HTERT RPE-1 (cell line): ENCODE measurements around the gene MT1E.
"Not testable (repeated sequence)": the region's sequence is repeated elsewhere in the genome, so short reads cannot be mapped to it uniquely, and the experiment has no call there.

Experiments used
- in situ Hi-C: fragments of 300-500 bp; cut with MboI; formaldehyde crosslinking; loops from 4 replicates; pipeline ENCODE4 v1.14.3; 2020; ENCODE audit warnings: low sequenced_read_pairs

Gene MT1E

DNA sequence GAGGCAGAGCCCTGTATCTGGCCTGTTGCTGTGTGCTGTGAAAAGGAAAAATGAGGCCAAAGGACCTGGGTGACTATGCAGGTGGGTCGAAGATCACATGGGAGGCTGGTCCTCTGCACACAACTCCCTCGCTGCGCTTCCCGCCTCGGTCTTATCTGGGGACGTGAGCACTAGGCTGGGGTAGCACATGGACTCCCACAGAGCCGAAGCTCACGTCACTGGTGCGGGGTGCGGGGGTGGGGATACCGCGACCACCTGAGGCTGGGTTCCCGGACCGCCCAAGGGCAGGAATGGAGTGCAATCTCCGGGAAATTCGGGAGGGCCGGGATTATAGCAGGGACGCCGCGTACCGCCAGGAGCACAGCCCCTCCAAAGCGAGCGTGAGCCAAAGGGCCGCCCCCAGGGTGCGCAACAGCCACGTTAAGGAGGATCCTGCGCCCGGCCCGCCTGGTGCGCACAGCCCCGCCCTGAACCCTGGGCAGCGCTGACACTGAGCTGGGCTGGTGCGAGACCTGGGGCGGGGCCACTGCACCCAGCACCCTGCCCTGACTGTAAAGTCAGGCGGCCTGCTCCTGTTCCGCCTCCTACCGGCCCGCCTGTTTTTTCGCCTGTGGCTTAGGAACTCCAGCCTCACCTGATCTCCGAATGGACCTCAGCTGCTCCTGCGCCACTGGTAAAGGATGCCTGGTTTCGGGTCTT is 17.6 kb downstream of the MT1E start:
- in situ Hi-C loops = no loop called here

DNA sequence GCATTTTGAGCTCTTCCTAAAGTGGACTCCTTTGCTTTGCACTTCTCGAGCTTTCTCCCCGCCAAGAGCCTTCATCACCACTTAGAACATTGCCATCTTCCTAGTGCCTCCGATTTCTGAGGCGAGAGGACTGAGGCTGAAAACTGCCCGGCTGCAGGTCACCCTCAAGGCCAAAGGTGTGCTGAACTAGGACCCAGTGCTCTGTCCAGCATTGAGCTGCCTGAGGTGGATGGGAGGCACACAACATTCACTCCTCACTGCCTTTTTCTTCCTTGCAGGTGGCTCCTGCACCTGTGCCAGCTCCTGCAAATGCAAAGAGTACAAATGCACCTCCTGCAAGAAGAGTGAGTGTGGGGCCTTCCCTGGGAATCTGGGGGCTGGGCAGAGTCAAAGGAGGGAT is 18.3 kb downstream of the MT1E start:
- in situ Hi-C loops = no loop called here

DNA sequence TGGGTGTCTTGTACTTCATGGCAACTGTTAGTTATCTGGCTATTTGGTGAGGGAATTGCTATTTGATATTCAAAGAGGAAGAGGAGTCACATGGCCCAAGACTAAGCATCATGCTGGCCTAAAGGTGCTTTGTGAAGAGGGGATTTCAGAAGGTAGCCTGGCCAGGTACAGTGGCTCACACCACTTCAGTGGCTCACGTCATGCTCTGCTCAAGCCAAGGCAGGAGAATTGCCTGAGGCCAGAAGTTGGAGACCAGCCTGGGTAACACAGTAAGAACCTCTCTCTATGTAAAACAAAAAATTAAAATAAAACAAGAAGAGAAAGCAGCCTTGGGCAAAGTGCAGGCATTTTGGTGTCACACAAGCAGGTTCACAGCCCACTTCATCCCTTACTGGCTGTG is 19.7 kb downstream of the MT1E start:
- in situ Hi-C loops = no loop called here

DNA sequence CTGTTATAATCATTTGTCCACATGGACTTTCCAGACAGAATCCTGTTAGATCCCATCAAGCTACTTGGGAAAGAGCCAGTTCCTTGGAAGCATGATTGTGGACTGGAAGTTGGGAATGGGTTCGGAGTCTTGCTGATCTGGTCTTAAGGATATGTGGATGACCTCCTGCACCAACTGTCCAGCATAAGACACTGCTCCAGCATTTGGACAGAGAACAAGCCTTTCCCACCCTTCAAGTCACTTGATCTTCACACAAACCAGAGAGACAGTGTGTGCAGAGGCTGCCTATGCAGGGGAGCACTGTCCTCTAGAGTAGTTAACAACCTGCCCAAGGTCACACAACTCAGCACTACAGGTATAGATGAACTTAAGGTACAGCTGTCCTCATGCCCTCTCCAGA is 20.3 kb downstream of the MT1E start:
- in situ Hi-C loops = no loop called here

DNA sequence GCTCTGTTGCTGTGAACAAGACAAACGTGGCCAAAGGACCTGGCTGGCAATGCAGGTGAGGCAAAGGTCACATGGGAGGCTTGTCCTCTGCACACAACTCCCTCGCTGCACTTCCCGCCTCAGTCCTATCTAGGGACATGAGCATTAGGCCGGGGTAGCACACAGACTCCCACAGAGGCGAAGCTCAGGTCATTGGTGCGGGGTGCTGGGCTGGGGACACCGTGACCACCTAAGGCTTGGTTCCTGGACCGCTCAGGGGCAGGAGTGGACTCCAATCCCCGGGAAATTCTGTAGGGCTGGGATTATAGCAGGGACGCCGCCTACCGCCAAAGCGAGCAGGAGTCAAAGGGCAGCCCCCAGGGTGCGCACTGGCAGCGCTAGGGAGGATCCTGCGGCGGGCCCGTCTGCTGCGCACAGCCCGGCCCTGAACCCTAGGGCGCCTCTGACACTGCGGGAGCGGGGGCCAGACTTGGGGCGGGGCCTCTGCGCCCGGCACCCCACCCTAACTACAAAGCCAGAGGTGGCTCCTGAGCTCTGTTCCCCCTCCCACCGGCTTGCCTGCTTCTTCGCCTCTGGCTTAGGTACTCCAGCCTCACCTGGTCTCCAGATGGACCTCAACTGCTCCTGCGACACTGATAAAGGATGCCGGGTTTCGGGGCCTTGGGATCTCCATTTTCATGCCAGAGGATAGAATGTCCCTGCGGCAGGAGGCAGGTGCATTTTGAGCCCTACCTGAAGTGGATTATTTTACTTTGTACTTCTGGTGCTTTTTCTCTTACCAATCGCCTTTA is 22.3 kb downstream of the MT1E start:
- in situ Hi-C loops = no loop called here

DNA sequence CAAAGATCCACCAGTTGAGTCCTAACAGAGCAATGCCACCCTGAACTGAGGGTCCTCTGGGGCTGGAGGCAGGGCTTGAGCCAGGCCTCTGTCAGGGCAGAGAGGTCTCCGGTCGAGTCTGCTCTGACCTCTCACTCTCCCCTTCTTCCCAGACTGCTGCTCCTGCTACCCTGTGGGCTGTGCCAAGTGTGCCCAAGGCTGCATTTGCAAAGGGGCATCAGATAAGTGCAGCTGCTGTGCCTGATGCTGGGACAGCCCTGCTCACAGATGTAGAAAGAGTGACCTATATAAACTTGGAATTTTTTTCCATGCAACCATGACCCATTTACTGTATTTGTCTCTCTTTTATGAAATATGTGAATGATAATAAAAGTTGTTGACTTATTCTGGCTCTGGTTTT is 23.7 kb downstream of the MT1E start:
- in situ Hi-C loops = no loop called here

DNA sequence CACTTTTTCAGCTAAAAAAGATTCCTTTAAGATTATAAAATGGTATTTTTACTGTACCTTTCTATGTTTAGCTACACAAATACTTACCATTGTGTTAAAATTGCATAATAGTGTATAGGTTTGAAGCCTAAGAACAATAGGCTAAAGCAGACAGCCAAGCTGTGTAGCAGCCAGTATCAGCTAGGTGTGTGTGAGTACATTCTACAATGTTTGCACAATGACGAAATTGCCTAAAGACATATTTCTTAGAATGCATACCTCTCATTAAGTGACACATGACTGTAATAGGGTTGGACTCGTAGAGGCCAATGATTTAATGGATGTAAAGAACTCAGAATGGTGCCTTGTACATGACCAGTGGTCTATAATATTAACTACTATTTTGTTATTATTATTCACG is 24.2 kb downstream of the MT1E start:
- in situ Hi-C loops = no loop called here

DNA sequence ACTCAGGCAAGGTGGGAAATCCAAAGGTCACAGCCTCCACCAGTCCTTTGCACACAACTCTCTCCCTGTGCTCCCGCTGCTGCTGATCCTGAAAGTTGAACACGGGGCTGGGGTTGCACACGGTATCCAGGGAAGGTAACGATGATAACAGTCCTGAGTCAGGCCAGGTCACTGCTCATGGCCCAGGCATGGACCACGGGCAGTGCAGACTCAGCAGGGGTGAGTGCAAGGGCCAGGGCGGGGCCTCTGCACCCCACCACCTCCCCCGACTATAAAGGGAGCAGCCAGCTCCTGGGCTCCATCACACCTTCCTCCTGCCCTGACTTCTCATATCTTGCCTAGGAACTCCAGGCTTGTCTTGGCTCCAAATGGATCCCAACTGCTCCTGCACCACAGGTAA is 26.0 kb downstream of the MT1E start, which contains the start of gene MT1B:
Gene MT1B, plus strand, starts transcription at position 301 of the 400 bp plus-strand sequence. Its CDS starts 68 bp downstream, at position 369.
- in situ Hi-C loops = no loop called here

DNA sequence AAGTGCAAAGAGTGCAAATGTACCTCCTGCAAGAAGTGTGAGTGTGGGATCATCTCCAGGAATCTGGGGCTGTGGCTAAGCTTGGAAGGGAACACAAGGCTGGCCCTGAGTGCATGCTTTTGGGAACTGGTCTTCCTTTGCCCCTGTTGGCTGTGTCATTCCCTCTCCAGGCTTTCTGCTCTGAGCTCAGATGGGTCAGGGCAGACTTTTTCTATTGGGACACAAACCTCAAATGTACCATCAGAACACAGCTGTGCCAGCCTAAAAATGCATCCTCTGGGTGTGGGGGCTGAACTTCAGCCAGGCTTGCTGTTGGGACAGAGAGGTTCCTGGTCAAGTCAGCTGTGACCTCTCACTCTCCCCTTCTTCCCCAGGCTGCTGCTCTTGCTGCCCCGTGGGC is 27.0 kb downstream of the MT1E start:
- in situ Hi-C loops = no loop called here

DNA sequence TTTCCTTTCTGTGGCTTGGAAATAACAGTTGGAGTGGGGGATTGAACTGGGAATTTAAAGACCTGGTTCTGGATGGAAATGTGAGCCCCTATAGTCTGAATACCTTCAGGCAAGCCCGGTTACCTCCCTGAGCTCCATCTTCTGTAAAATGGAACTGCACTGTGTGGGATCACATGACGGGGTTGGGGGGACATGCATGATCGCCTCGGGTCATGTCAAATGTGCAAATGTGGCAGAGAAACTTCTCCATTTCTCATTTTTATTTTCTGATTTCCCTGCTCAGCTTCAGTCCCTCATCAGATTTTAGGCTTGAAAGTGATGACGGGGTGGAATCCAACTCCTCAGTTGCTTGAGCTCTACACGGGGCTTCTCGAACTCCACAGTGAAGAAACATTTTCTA is 27.6 kb downstream of the MT1E start:
- in situ Hi-C loops = no loop called here

DNA sequence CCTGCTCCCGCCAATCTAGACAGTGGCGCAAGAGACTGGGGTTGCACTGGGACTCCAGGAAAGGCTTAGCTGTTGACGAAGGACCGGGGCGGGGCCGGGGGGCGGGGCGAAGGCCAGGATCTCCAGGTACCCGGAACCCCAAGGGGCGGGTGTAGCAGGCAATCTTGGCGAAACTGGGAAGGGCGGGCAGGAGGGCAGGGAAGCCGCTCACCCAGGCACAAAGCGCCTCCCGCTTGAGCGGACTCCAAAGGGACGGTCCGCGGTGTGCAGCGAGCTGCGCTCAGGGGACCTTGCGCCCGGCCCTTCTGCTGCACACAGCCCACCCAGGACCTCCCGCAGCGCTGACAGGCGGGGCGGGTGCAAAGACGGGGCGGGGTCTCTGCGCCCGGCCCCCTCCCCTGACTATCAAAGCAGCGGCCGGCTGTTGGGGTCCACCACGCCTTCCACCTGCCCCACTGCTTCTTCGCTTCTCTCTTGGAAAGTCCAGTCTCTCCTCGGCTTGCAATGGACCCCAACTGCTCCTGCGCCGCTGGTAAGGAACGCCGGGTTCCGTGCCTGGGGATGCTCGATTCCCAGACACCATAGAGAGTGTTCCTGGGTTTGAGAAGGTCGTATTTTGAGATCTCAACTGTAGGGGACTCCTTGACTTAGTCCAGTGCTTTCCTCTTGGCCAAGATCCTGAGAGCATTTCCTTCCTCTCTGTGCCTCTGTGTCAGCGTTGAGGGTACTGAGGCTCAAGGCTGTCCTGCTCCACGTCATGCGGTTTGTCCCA is 32.2 kb downstream of the MT1E start, which contains the start of gene MT1F:
Gene MT1F, plus strand, starts transcription at position 405 of the 772 bp plus-strand sequence. Its CDS starts 100 bp downstream, at position 505.
- in situ Hi-C loops = no loop called here

DNA sequence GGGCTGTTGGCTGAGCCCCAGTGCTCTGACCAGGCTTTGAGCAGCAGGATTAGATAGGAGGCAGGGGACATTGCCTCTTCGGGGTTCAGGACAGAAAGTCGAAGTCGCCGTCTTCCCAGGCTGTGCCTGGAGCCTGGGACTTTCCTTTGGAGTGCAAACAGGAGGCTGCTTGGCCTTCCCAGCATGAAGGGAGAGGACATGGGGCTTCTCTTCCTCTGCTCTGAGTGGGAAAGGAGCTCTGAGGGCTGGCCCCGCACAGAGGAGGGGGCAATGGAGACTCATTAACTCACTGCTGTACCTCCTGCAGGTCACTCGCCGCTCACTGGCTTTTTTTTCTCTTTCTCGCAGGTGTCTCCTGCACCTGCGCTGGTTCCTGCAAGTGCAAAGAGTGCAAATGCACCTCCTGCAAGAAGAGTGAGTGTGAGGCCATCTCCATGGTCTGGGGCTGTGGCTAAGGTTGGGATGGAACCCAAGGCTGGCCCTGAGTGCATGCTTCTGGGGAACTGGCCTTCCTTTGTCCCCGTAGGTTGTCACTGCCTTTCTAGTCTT is 32.8 kb downstream of the MT1E start:
- in situ Hi-C loops = no loop called here

DNA sequence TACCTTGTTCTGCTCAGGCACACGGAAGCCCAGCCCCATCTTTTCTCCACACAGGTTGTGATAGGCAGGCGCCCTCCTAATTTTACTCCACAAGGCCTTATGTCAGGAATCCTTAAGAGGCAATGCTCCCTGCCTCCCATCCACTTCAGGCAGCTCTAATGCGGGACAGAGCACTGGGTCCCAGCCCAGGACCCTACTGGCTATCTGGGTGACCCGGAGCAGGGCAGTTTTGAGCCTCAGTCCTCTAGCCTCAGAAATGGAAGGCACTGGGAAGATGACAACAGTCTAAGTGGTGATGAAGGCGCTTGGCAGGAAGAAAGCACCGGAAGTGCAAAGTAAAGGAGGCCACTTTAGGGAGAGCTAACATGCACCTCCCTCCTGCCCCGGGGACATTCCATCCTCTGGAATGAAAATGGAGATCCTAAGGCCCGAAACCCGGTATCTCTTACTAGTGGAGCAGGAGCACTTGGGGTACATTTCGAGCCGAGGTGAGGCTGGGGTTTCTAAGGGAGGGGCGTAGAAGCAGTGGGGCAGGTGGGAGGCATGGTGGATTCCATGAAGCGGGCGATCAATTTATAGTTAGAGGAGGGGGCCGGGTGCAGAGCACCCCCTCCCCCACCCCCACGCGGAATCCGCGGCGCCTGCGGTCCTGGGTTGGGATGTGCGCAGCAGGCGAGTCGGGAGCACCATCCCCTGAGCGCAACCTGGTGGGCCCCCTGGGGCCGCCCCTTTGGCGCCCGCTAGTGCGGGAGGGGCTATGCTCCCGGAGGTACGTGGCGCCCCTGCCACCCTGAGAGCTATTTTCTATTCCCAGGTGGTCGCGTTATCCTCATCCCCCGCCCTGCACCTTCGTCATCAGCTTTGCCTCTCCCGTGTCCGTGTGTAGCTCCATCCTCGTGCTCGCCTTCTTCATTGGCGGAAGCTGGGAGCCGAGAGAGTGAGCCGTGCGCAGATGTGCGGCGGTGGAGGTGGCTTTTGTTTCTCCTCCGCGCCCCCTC is 37.1 kb downstream of the MT1E start:
- in situ Hi-C loops = no loop called here

DNA sequence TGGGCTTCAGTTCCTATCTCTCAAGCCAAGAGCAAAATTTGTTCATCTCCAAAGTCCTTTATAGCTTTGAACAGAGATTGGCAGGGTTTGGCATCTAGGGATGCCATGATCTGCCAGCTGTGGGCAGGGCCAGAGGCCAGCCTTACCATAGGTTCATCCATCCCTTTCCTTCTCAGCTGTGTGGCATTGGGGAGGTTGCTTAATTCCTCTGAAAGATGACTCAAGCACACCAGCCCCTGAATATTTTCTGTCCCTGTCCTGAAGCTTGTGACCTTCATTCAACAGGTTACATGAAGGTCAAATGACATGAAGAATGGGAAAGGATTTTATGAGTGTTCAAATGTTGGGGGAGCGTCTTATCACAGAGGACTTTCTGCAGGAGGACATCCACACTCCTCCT is 38.9 kb downstream of the MT1E start:
- in situ Hi-C loops = no loop called here

DNA sequence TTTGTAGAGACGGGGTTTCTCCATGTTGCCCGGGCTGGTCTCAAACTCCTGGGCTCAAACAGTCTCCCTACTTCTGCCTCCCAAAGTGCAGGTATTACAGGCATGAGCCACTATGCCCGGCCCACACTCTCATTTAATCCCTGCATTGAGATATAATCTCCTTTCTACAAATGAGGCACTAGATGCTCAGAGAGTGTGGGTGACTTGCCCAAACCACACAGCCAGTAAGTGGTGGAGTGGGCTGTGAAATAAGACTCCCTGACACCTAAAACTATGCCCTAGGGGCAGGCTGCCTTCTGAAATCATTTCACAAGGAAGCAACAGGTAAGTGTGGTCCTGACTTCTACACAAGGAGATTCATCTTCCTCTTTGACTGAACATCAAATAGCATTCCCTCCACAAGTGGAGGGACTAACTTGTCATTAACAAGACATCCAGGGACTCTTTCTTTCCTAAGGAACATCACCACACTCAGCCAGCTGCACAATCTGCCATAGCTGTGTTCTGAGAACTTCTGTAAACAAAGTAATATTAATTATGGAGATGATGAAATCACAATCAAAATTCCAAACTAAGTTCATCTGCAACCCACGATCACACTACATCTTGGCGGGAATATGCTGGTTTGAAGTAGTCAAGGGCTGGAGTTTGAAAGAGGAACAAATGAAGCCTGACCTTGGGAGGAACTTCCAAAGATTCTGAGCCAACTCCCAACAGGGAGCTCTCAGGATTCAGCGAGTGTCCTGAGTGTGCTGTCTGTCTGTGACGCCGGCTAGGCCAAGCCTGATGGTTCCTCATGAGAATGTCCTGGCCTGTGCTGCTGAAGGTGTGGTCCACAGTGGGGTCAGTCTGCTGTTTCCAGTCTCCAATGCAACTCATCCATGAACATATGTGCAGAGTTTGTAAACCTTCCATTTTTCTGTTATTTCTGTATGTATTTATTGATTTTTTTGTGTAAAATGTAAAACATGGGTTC is 40.0 kb downstream of the MT1E start:
- in situ Hi-C loops = not testable (repeated sequence)

DNA sequence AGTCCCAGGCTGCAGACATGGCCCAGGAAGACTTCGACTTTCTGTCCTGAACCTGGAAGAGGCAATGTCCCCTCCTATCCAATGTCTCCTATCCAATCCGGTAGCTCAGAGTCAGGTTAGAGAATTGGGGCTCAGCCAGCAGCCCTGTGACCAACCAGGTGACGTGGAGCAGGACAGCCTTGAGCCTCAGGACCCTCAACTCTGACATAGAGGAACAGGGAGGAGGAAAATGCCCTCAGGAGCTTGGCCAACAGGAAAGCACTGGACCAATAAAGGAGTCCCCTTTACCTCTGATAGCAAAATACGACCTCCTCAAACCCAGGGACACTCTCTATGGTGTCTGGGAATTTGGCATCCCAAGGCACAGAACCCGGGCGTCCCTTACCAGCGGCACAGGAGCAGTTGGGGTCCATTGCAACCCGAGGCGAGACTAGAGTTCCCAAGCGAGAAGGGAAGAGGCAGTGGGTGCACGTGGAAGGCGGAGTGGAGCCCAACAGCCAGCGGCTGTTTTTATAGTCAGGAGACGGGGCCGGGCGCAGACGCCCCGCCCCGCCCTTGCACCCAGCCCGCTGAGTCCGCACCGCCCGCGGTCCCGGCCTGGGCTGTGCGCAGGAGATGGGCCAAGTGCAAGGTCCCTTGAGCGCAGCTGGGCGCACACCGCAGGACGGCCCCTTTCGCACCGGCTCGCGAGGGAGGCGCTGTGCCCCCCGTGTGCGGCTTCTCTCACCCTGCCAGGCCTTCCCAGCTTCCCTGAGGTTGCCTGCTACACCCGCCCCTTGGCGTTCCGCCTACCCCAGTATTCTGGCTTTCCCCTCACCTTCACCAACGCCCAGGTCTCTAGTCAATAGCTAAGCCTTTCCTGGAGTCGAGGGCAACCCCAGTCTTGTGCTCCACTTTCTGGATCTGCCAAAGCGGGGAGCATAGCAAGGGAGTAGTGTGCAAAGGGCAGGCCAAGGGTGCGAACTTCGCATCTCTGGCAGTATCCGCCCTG is 42.3 kb downstream of the MT1E start, which contains the start of gene MT1G:
Gene MT1G, minus strand, starts transcription at position 485 of the 991 bp plus-strand sequence. Its CDS starts 72 bp downstream, at position 413.
- in situ Hi-C loops = no loop called here

DNA sequence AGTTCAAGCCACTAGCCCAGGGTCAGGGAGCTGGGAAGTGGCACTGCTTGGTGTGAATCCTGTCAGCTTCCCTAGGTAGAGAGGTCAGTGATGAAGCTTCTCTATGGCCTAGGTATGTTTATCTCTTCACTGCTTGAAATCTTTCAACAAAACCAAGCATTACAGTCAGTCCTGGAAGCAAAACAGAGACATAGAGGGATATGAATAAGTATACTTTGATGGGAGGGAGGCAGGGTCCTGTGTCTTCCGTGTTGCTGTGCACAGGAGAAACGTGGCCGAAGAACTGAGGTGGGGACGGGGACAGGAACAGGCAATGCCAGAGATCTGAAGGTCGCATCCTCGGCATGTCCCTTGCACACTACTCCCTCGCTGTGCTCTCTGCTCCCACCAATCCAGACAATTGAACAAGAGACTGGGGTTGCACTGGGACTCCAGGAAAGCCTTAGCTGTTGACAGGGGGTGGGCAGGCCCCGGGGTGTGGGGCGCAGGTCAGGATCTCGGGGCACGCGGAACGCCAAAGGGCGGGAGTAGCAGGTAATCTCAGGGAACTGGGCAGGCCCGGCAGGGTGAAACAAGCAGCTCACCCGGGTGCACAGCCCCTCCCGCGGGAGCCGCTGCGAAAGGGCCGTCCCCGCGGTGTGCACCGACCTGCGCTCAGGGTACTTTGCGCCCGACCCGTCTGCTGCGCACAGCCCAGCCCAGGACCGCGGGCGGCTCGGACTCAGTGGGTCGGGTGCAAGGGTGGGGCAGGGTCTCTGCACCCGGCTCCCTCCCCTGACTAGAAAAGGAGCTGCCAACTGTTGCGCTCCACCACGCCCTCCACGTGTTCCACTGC is 43.6 kb downstream of the MT1E start, which contains the start of gene MT1H:
Gene MT1H, plus strand, starts transcription at position 810 of the 835 bp plus-strand sequence. CDS start 71 bp downstream, outside the sequence.
- in situ Hi-C loops = no loop called here
